K562 (cell line): ENCODE results near the gene AGO3. TPM values are rescaled to one million over a fixed set of nuclear protein-coding genes. Genes with fewer than 3 reads are reported as not detected.

Experiments
- HDAC2 ChIP-seq: fragments of 450-650 bp; IDR thresholded peaks from 2 replicates; pipeline ENCODE4 v1.6.1; 2016; ENCODE audit warnings: mild to moderate bottlenecking
- HNRNPL ChIP-seq: fragments of 200-400 bp; formaldehyde crosslinking; IDR thresholded peaks from 2 replicates; pipeline ENCODE4 v1.6.1; 2017; ENCODE audit warnings: low read depth, mild to moderate bottlenecking, low read length
- JUNB ChIP-seq: fragments of 450-650 bp; formaldehyde crosslinking; conservative IDR thresholded peaks from 2 replicates; pipeline ENCODE4 v1.4.0; 2020; ENCODE audit warnings: mild to moderate bottlenecking
- KDM4B ChIP-seq, 2 experiments: fragments of 450-650 bp in 1 of 2; sonication (generic) in 1 of 2; IDR thresholded peaks; 2 replicates each; pipeline ENCODE4 v1.6.1; 2016 to 2017; ENCODE audit warnings: borderline replicate concordance in 2 of 2, antibody characterized with exemption in 1 of 2, low read depth in 1 of 2, mild to moderate bottlenecking in 1 of 2
- MYNN ChIP-seq, 2 experiments: sonication (generic); formaldehyde crosslinking in 1 of 2; IDR thresholded peaks; 2 replicates each; pipeline versions ENCODE4 v1.5.0 to v1.6.1; 2016 to 2020; ENCODE audit warnings: antibody characterized with exemption in 1 of 2, missing genetic modification reagents in 1 of 2
- NCOR1 ChIP-seq: fragments of 450-650 bp; IDR thresholded peaks from 2 replicates; pipeline ENCODE4 v1.6.1; 2016; ENCODE audit warnings: mild to moderate bottlenecking, moderate library complexity
- PHTF2 ChIP-seq: fragments of 250-450 bp; sonication (Bioruptor Pico); IDR thresholded peaks from 2 replicates; pipeline ENCODE4 v1.5.0; 2021; ENCODE audit warnings: mild to moderate bottlenecking
- SRSF3 ChIP-seq: fragments of 200-400 bp; formaldehyde crosslinking; IDR thresholded peaks from 2 replicates; pipeline ENCODE4 v1.6.1; 2016; ENCODE audit warnings: mild to moderate bottlenecking, low read length, moderate library complexity; ENCODE audit not compliant: insufficient read depth
- polyA plus RNA-seq, 8 experiments: library from polyadenylated mRNA; depleted of rRNA in 4 of 8; stranded (reverse) in 5 of 8; unstranded in 3 of 8; fragments of >200 nt; fragmentation: Nextera tagmentation in 2 of 8; fragmentation: Illumina TruSeq in 1 of 8; extraction: Ambion mirVana in 2 of 8; extraction: Trizol in 1 of 8; gene quantifications; 2 replicates each; pipeline versions ENCODE4 v1.2.1 to v1.2.3, GENCODE V29; 2011 to 2014; ENCODE audit warnings: inconsistent platforms in 1 of 8, missing spikeins in 1 of 8
- total RNA-seq, 7 experiments: library from RNA; depleted of rRNA in 6 of 7; stranded (reverse); fragments of >200 nt in 6 of 7; fragmentation: Illumina TruSeq in 2 of 7; extraction: Trizol in 2 of 7; gene quantifications; 2 replicates each; pipeline versions ENCODE4 v1.2.1 to v1.2.3, GENCODE V29; 2011 to 2021; ENCODE audit warnings: low replicate concordance in 1 of 7
- TF ChIP-seq, protein P1 (sequence below), 2 experiments: fragments of 450-650 bp; formaldehyde crosslinking in 1 of 2; IDR thresholded peaks; 2 replicates each; pipeline versions ENCODE4 v1.4.0 to v1.6.1; 2014 to 2020; ENCODE audit warnings: mild to moderate bottlenecking in 2 of 2, borderline replicate concordance in 1 of 2, low read depth in 1 of 2
- TF ChIP-seq, protein P2 (sequence below): IDR thresholded peaks from 2 replicates; pipeline ENCODE4 v1.6.1; 2016; ENCODE audit warnings: missing genetic modification characterization, missing compliant biosample characterization
- TF ChIP-seq, protein P3 (sequence below), 2 experiments: fragments of 200-800 bp in 1 of 2; sonication (Bioruptor generic) in 1 of 2; sonication (generic) in 1 of 2; formaldehyde crosslinking in 1 of 2; IDR thresholded peaks in 1 of 2; conservative IDR thresholded peaks in 1 of 2; 2 replicates each; pipeline versions ENCODE4 v1.5.0 to v1.6.1; 2016 to 2020; ENCODE audit warnings: missing compliant biosample characterization in 1 of 2, missing genetic modification characterization in 1 of 2, missing genetic modification reagents in 1 of 2
- TF ChIP-seq, protein P4 (sequence below): IDR thresholded peaks from 3 replicates; pipeline ENCODE4 v1.6.1; 2011; ENCODE audit warnings: borderline replicate concordance, mild to moderate bottlenecking, moderate library complexity; ENCODE audit not compliant: insufficient read length; ENCODE audit errors: extremely low read depth

Gene AGO3
- total and polyA plus RNA-seq, 9 of the 15 experiments (the other 6 are each of a cell fraction or from before 2014, with no cell fraction given), result 4.5 to 41.5 (median 22.7) TPM

DNA sequence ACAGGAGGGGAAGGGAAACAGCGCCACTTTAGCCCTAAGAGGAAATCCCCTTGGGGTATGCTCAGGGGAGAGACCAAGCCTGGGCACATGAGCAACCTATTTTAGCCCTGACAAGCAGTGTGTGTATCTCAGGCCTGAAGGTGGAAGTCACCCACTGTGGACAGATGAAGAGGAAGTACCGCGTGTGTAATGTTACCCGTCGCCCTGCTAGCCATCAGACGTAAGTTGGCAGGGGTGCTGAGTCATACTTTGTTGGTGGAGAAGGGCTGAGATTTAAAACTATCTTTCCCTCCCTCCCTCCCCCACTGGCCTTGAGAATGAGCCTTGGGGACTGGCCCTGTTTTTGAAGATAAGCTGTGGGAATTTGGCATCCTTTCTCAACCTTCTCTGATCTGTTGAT is 36.7 kb upstream of the AGO3 start (continued):
- TF ChIP-seq, protein P1, sequence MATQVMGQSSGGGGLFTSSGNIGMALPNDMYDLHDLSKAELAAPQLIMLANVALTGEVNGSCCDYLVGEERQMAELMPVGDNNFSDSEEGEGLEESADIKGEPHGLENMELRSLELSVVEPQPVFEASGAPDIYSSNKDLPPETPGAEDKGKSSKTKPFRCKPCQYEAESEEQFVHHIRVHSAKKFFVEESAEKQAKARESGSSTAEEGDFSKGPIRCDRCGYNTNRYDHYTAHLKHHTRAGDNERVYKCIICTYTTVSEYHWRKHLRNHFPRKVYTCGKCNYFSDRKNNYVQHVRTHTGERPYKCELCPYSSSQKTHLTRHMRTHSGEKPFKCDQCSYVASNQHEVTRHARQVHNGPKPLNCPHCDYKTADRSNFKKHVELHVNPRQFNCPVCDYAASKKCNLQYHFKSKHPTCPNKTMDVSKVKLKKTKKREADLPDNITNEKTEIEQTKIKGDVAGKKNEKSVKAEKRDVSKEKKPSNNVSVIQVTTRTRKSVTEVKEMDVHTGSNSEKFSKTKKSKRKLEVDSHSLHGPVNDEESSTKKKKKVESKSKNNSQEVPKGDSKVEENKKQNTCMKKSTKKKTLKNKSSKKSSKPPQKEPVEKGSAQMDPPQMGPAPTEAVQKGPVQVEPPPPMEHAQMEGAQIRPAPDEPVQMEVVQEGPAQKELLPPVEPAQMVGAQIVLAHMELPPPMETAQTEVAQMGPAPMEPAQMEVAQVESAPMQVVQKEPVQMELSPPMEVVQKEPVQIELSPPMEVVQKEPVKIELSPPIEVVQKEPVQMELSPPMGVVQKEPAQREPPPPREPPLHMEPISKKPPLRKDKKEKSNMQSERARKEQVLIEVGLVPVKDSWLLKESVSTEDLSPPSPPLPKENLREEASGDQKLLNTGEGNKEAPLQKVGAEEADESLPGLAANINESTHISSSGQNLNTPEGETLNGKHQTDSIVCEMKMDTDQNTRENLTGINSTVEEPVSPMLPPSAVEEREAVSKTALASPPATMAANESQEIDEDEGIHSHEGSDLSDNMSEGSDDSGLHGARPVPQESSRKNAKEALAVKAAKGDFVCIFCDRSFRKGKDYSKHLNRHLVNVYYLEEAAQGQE (IDR thresholded peaks at IDR 0.05; ENCODE audit: borderline replicate concordance), result peak; percentile 21; the same call in 1 of the 2 replicates
- TF ChIP-seq, protein P1 (CRISPR knock-in tag; IDR thresholded peaks at IDR 0.05; ENCODE audit: low read depth), result no peak
- TF ChIP-seq, protein P2, sequence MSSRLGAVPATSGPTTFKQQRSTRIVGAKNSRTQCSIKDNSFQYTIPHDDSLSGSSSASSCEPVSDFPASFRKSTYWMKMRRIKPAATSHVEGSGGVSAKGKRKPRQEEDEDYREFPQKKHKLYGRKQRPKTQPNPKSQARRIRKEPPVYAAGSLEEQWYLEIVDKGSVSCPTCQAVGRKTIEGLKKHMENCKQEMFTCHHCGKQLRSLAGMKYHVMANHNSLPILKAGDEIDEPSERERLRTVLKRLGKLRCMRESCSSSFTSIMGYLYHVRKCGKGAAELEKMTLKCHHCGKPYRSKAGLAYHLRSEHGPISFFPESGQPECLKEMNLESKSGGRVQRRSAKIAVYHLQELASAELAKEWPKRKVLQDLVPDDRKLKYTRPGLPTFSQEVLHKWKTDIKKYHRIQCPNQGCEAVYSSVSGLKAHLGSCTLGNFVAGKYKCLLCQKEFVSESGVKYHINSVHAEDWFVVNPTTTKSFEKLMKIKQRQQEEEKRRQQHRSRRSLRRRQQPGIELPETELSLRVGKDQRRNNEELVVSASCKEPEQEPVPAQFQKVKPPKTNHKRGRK (tag), result no peak
- peak; percentile 61; the same call in 1 of the 2 replicates for TF ChIP-seq HDAC2
- TF ChIP-seq MYNN (IDR thresholded peaks at IDR 0.05), result peak; percentile 48; the same call in 1 of the 2 replicates
- TF ChIP-seq MYNN (CRISPR knock-in tag; IDR thresholded peaks at IDR 0.05), result no peak
- TF ChIP-seq HNRNPL, result no peak
- TF ChIP-seq, protein P3, sequence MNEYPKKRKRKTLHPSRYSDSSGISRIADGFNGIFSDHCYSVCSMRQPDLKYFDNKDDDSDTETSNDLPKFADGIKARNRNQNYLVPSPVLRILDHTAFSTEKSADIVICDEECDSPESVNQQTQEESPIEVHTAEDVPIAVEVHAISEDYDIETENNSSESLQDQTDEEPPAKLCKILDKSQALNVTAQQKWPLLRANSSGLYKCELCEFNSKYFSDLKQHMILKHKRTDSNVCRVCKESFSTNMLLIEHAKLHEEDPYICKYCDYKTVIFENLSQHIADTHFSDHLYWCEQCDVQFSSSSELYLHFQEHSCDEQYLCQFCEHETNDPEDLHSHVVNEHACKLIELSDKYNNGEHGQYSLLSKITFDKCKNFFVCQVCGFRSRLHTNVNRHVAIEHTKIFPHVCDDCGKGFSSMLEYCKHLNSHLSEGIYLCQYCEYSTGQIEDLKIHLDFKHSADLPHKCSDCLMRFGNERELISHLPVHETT (CRISPR knock-in tag; conservative IDR thresholded peaks at IDR 0.05 in 1 of 2, IDR thresholded peaks at IDR 0.05 in 1 of 2), result peak in 1 of 2 experiments; percentile 66; a peak in 1 of 4 replicates
- TF ChIP-seq SRSF3, result no peak
- 0 out of 2 replicates have a peak, but pooled peaks have one; percentile 3 for TF ChIP-seq JUNB (CRISPR knock-in tag)
- no peak for TF ChIP-seq KDM4B (IDR thresholded peaks at IDR 0.05; ENCODE audit: borderline replicate concordance in 2 of 2, low read depth in 1 of 2)
- no peak for TF ChIP-seq PHTF2 (CRISPR knock-in tag)
- TF ChIP-seq NCOR1, result peak; percentile 46
- TF ChIP-seq, protein P4, sequence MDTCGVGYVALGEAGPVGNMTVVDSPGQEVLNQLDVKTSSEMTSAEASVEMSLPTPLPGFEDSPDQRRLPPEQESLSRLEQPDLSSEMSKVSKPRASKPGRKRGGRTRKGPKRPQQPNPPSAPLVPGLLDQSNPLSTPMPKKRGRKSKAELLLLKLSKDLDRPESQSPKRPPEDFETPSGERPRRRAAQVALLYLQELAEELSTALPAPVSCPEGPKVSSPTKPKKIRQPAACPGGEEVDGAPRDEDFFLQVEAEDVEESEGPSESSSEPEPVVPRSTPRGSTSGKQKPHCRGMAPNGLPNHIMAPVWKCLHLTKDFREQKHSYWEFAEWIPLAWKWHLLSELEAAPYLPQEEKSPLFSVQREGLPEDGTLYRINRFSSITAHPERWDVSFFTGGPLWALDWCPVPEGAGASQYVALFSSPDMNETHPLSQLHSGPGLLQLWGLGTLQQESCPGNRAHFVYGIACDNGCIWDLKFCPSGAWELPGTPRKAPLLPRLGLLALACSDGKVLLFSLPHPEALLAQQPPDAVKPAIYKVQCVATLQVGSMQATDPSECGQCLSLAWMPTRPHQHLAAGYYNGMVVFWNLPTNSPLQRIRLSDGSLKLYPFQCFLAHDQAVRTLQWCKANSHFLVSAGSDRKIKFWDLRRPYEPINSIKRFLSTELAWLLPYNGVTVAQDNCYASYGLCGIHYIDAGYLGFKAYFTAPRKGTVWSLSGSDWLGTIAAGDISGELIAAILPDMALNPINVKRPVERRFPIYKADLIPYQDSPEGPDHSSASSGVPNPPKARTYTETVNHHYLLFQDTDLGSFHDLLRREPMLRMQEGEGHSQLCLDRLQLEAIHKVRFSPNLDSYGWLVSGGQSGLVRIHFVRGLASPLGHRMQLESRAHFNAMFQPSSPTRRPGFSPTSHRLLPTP, result no peak
